ENCODE results near the gene GIGYF2. TPM values are rescaled to one million over a fixed set of nuclear protein-coding genes. Genes with fewer than 3 reads are reported as not detected.

Gene GIGYF2
- total RNA-seq, 1 experiment from 2014 or later = 55.3 TPM

DNA sequence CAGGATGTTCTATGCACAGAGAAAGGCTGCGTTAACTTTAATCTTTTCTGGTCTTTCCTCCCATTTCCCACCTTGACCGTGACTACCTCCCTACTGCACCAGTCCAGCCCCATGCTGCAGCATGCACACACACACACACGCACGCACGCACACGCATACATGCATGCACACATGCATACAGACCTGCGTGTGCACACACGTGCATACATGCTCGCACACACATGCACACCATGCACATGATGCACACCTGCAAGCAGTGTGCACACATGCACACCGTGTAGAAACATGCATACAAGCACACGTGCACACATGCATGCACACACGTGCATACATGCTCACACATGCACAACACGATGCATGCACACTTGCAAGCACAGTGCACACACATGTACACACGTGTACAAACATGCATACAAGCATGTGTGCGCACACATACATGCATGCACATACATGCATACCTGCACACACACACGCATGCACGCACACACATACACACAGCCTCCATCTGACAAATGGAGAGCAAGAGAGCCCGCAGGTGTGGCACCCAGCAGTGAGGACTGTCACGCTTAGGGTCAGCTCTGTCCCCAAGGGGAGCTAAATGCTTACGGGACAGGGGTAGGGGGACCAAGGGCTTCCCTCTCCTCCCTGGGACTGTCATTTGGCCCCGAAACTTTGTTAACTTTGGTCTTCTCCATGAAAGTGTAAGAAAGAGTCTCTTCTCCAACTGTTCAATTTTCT is 191.1 kb downstream of the GIGYF2 start:
- Histone ChIP-seq H3T11ph (ENCODE audit: low read length) (no peak overlapping the region), H4K8ac (replicated peaks; ENCODE audit: insufficient read length, low read depth, low read length) (no peak overlapping the region), H3K4me1 (ENCODE audit: insufficient read depth, low read length) (no peaks in the 10 kb centered on the region; the same call in 1 of the 2 replicates), H2AFZ (ENCODE audit: low read length) (no peak overlapping the region), H2BK12ac (ENCODE audit: insufficient read length, low read depth, low read length) (no peak overlapping the region), H4K5ac (ENCODE audit: insufficient read length, low read depth, low read length) (no peak overlapping the region), H3K56ac (ENCODE audit: insufficient read length, low read depth, low read length) (no peak overlapping the region), H3K18ac (ENCODE audit: insufficient read length, low read depth, low read length) (no peak overlapping the region), H2BK120ac (ENCODE audit: low read depth, low read length, poor library complexity, severe bottlenecking) (no peak overlapping the region), H3K79me2 (ENCODE audit: insufficient read depth, low read length) (no peaks in the 10 kb centered on the region), H4K91ac (ENCODE audit: insufficient read length, low read depth, low read length) (no peak overlapping the region), H2BK15ac (ENCODE audit: low read depth, low read length) (no peak overlapping the region), H2BK20ac (ENCODE audit: low read depth, low read length, poor library complexity, severe bottlenecking) (no peak overlapping the region), H3K27me3 (ENCODE audit: insufficient read depth, low read length) (no peaks in the 10 kb centered on the region), H3K9me3 (ENCODE audit: control insufficient read depth, low read depth, low read length) (no peaks in the 10 kb centered on the region), H3K14ac (ENCODE audit: insufficient read depth, low read length) (no peak overlapping the region), H3K79me1 (ENCODE audit: insufficient read depth, low read depth, low read length, poor library complexity, severe bottlenecking) (no peaks in the 10 kb centered on the region), H3K23ac (ENCODE audit: insufficient read length, low read depth, low read length) (no peak overlapping the region), H3K9ac (ENCODE audit: extremely low read depth, insufficient read length, low read length) (no peak overlapping the region), H3K23me2 (ENCODE audit: insufficient read length, low read depth, low read length, poor library complexity, severe bottlenecking) (no peaks in the 10 kb centered on the region), H3K4ac (ENCODE audit: low read depth, low read length) (no peak overlapping the region), H2BK5ac (ENCODE audit: insufficient read length, low read length) (no peak overlapping the region), H4K20me1 (ENCODE audit: control insufficient read depth, insufficient read depth, insufficient read length) (no peaks in the 10 kb centered on the region), H2AK5ac (ENCODE audit: insufficient read length, low read length) (no peak overlapping the region), H3K27ac (ENCODE audit: insufficient read length, low read depth, low read length) (no peak overlapping the region), H3K4me2 (ENCODE audit: insufficient read depth, insufficient read length, low read length) (no peak overlapping the region)
- no peaks in the 10 kb centered on the region; a peak in 1 of 7 replicates for H3K36me3 Mint-ChIP-seq (ENCODE audit: insufficient read depth in 1 of 3, low read depth in 3 of 3)
- WGBS (ENCODE audit: extremely low coverage, insufficient read length, low lambda C conversion rate) = no CpG with 5 or more reads among the region's 21 CpGs
- H3K4me1 Mint-ChIP-seq = peaks cover 19 to 23% of the 10 kb centered on the region in 2 experiments
- peaks cover 34% of the 10 kb centered on the region for H3K27me3 Mint-ChIP-seq (ENCODE audit: low read depth)
- TF ChIP-seq CTCF (conservative IDR thresholded peaks at IDR 0.05) = no peak
- peak overlapping the region in 1 of 3 experiments; percentile 18; a peak in 1 of 7 replicates for H3K27ac Mint-ChIP-seq
- no peak overlapping the region for H3K4me3 Mint-ChIP-seq
- DNase-seq = no peak
- peaks cover 0 to 2% of the 10 kb centered on the region in 2 experiments; a peak in 2 of 5 replicates for H3K9me3 Mint-ChIP-seq

Measured in H9 (cell line).